Stomach (tissue), 4 donors: Measurements from ENCODE around the gene STAB1.

Experiments
- EP300 ChIP-seq: sonication (generic); formaldehyde crosslinking; IDR thresholded peaks from one replicate; pipeline ENCODE4 v1.6.1; 2017; ENCODE audit warnings: antibody characterized with exemption
- POLR2AphosphoS5 ChIP-seq, 3 donors: sonication (generic); formaldehyde crosslinking; IDR thresholded peaks; one replicate each; pipeline ENCODE4 v1.6.1; 2016; ENCODE audit warnings: antibody characterized with exemption in 3 of 3
- TF ChIP-seq, protein P1 (sequence below), 7 experiments: fragments of 450-650 bp in 4 of 7; fragments of 200-600 bp in 3 of 7; sonication (generic) in 3 of 7; IDR thresholded peaks; one replicate each; pipeline ENCODE4 v1.5.1; 2016 to 2019; ENCODE audit warnings: antibody characterized with exemption in 7 of 7, control low read depth in 2 of 7, mild to moderate bottlenecking in 1 of 7

DNA sequence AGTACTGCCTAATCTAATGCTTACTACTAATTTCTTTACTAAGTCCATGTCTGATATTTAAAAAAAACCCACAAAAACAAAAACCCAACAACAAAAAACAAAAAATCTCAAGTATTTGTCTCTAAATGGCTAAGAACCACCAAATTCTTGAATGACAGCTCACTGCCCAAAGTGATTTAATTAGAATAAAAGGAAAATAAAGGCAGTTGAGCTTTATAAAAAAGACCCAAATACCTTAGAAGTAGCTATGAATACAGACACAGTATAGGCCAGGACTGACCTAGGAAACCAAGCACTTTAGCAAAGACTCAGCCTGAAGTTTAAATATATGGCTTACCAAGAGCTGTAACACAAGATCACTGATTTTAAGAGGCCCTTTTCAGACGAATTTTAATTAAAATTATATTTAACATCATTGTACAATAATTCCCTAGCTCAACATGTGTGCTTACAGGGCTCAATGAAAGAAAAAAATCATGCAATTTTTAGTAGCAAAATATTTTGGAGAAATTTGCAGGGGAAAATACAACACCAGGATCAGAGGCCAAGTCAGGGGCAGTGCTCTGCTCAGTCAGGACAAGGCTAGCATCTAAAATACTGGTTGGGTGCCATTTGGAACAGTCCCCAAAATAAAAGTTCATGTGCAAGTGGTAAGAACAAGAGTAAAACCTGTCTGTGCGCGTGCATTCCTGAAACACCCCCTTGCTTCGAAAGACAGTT is 66.0 kb downstream of the STAB1 start:
- TF ChIP-seq POLR2AphosphoS5 (IDR thresholded peaks at IDR 0.05) (no peak), EP300 (no peak)
- TF ChIP-seq, protein P1, sequence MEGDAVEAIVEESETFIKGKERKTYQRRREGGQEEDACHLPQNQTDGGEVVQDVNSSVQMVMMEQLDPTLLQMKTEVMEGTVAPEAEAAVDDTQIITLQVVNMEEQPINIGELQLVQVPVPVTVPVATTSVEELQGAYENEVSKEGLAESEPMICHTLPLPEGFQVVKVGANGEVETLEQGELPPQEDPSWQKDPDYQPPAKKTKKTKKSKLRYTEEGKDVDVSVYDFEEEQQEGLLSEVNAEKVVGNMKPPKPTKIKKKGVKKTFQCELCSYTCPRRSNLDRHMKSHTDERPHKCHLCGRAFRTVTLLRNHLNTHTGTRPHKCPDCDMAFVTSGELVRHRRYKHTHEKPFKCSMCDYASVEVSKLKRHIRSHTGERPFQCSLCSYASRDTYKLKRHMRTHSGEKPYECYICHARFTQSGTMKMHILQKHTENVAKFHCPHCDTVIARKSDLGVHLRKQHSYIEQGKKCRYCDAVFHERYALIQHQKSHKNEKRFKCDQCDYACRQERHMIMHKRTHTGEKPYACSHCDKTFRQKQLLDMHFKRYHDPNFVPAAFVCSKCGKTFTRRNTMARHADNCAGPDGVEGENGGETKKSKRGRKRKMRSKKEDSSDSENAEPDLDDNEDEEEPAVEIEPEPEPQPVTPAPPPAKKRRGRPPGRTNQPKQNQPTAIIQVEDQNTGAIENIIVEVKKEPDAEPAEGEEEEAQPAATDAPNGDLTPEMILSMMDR (IDR thresholded peaks at IDR 0.05): no peak
